GM19452 (cell line): Measurements from ENCODE around the gene TMEM154.
A peak's percentile ranks its signal among the peaks of the same experiment; 100 is the strongest.

Experiments used
- ATAC-seq: cut with Tn5 transposase; IDR thresholded peaks from one replicate; pipeline ENCODE4 v1.9.1; 2021; ENCODE audit not compliant: unreplicated experiment

TMEM154 gene

GRCh38 chr4:152696764-152697261 lies 17.0 kb upstream of the TMEM154 start:
- peak; percentile 97 for ATAC-seq

GRCh38 chr4:152693871-152694270 lies 14.1 kb upstream of the TMEM154 start:
- ATAC-seq: no peak

DNA sequence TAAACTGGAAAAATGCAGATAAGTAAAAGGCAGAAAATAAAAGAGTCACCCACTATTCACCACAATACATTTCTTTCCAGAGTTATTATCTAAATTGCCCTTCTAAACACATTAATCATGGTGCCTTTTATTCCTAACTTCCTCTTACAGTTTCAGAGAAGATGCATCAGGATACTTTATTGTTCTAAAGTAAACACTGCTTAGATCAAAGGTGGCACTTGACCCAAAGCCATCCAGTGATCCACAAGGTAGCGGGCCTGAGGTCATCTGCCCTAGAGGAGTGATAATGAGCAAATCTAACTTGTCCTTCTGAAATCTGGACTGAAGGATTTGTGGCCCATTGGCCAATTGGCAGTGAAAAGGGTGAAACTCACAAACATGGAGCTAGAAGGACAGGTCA lies 12.0 kb upstream of the TMEM154 start:
- ATAC-seq: no peak

- no peak for ATAC-seq
Observed at GRCh38 chr4:152690706-152691651, 11.2 kb upstream of the TMEM154 start.

- ATAC-seq: no peak
Observed at GRCh38 chr4:152689615-152690501, 10.1 kb upstream of the TMEM154 start.

GRCh38 chr4:152687974-152688599 lies 8.3 kb upstream of the TMEM154 start:
- ATAC-seq: no peak

- ATAC-seq: no peak
Observed at GRCh38 chr4:152686452-152687013, 6.7 kb upstream of the TMEM154 start.

GRCh38 chr4:152684587-152684986 lies 4.8 kb upstream of the TMEM154 start:
- no peak for ATAC-seq

- no peak for ATAC-seq
Observed at GRCh38 chr4:152684007-152684406, 4.2 kb upstream of the TMEM154 start.

DNA sequence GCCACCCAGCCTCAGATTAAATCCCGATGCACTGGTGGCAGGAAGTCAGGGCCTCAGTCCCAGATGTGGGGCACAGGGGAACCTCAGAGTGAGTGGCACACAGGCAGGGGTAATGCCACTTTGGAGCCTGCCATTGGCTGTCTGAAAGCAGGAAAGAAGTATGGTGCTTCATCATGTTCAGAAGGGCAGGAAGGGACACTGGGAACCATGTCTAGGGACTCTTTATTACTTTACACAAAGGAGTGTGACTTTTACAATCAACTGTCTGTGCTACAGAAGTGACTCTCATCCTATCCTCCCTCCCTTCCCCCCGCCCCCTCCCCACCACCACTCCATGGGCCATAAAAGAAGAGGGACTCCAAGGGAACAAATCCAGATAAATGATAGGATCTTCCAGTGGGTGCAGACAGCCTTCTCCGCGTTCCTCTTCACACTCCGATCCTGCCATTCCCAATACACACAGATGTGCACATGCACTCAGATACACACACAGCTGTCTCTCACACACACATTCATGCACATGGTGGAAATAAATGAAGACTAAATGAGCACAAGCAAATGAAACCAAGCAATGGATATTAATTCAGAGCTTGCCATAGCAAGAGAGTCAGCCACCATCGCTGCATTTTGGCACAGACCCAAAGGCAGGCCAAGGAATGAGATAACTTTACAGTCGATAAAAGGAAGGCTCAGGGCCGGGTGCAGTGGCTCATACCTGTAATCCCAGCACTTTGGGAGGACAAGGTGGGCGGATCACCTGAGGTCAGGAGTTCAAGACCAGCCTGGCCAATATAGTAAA lies 2.5 kb upstream of the TMEM154 start:
- no peak for ATAC-seq

DNA sequence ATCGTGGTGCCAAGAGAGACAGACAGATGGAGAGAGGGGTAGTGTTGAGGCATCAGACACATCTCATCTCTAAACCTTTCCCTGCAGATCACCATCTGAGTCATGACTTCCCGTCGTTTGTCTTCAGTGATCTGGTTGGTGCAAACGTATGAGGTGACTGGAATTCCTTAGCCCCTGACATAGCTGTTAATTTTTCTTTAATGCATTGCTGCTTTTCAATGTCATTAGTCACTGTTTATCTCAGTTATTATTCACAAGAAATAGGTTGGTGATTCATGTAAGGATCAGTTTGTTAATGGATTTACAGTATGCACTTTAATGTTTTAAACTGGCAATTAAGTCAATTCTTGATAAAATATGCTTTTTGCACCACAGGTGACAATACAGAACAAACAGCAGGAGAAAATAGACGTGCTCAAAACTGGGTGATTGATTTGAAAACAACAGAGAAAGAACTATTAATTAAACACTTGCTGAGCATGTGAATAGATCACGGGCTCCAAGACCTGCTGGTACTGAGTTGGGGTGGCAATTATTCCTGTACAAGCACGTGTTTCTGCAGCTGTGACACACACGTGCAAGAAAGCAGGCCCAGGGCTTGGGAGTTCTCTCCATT lies 1.3 kb upstream of the TMEM154 start:
- no peak for ATAC-seq

- no peak for ATAC-seq
Observed at GRCh38 chr4:152678841-152679240, 956 bp downstream of the TMEM154 start.

DNA sequence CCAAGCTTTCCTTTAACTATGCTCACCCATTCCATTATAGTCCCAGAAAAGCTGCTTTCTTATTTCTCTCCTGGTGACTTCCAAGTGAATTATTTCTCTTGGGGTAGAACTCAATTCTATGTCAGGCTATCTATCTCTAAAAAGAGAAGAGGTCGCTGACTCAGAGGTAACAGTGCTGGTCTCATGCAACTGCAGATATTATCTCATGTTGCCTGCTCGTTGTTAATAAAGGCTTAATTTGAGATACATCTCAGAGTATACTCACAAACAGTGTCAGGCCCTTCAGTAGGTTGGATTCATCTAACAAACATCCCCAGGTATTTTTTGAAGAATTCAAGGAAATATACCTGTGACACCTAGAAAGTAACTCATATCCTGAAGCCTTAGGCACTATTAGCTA lies 2.7 kb downstream of the TMEM154 start:
- no peak for ATAC-seq

- ATAC-seq: no peak
Observed at GRCh38 chr4:152676052-152676854, 3.5 kb downstream of the TMEM154 start.

DNA sequence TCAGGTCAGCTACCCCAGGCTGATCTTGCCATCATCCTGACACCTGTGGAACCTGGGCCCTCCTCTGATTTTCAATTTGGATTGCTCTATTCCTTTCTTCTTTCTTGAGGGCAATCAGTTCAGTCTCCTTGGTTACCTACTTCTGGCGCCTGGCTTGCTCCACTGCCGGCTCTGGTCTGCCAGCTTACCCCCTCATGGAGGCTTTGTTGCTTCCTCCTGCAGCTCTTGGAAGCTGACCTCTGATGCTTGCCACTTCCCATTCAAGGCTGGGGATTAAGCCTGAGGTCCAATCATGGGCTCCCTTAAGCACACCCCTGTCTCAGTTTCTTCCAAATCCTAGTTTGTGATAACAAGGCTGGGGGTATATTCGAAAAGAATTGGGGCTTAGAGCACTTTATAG lies 5.4 kb downstream of the TMEM154 start:
- no peak for ATAC-seq

DNA sequence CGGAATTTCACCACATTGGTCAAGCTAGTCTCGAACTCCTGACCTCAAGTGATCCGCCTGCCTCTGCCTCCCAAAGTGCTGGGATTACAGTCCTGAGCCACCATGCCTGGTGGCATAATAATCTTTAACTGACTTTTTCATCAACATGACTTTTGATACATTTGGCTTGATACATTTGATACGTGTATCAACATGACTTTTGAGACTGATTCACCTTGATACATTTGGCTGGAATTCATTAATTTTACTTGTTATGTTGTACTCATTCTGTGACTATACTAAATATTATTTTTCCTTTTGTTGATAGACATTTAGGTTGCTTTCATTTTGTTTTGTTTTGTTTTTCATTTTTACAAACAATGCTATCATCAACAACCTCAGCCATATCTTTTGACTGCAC lies 6.3 kb downstream of the TMEM154 start:
- ATAC-seq: no peak

GRCh38 chr4:152672206-152673092 lies 7.3 kb downstream of the TMEM154 start:
- no peak for ATAC-seq
